Testis (tissue), 3 donors: ENCODE results near the gene TMEM41B. TPM values are rescaled to one million over a fixed set of nuclear protein-coding genes. Genes with fewer than 3 reads are reported as not detected.

ENCODE experiments used
- DNase-seq: peaks from one replicate; pipeline ENCODE4 v3.0.0-alpha.2; 2019
- H3K27ac ChIP-seq, 2 donors: fragments of 200-600 bp; sonication (generic); one replicate each; pipeline ENCODE4 v1.5.1; 2019
- H3K27me3 ChIP-seq: fragments of 200-600 bp; sonication (generic); one replicate; pipeline ENCODE4 v1.5.1; 2019
- H3K36me3 ChIP-seq: fragments of 200-600 bp; sonication (generic); one replicate; pipeline ENCODE4 v1.5.1; 2017; ENCODE audit warnings: low read depth; ENCODE audit errors: missing control alignments
- H3K4me1 ChIP-seq: fragments of 200-600 bp; sonication (generic); one replicate; pipeline ENCODE4 v1.5.1; 2019
- H3K4me3 ChIP-seq, 2 donors: fragments of 200-600 bp; sonication (generic); one replicate each; pipeline ENCODE4 v1.5.1; 2017 to 2019
- H3K9me3 ChIP-seq: fragments of 200-600 bp; sonication (generic); one replicate; pipeline ENCODE4 v1.5.1; 2017
- POLR2A ChIP-seq: fragments of 450-650 bp; IDR thresholded peaks from one replicate; pipeline ENCODE4 v1.6.1; 2017; ENCODE audit warnings: antibody characterized with exemption, mild to moderate bottlenecking, moderate library complexity
- WGBS, 2 donors: methylation state at CpG; one replicate each; pipeline ENCODE4 v1.1.5; 2018; 5-methylcytosine and 5-hydroxymethylcytosine counted together
- intact Hi-C: fragments of 100-400 bp; cut with DNase I; formaldehyde crosslinking; loops from one replicate; pipeline ENCODE4 v1.15.1; 2023; ENCODE audit warnings: low total_unique reads
- polyA plus RNA-seq: library from polyadenylated mRNA; stranded (reverse); fragments of 350-450 nt; fragmentation: Illumina TruSeq; extraction: RNeasy Lipid Tissue Mini Kit (QIAGEN cat#74804); gene quantifications from one replicate; pipeline ENCODE4 v1.2.3, GENCODE V29; 2014; ENCODE audit warnings: low read depth, low replicate concordance; ENCODE audit not compliant: insufficient read depth
- small RNA-seq, 2 donors: library from RNA; depleted of rRNA; stranded (forward); fragments of <200 nt; gene quantifications; one replicate each; pipeline ENCODE3, GENCODE V24; 2016
- total RNA-seq, 2 donors: library from RNA; depleted of rRNA; stranded (reverse); fragments of >200 nt; gene quantifications; one replicate each; pipeline ENCODE4 v1.2.3, GENCODE V29; 2016
- TF ChIP-seq, protein P1 (sequence below), 3 experiments: fragments of 450-650 bp in 2 of 3; fragments of 200-600 bp in 1 of 3; sonication (generic) in 1 of 3; IDR thresholded peaks; one replicate each; pipeline ENCODE4 v1.5.1; 2016 to 2019; ENCODE audit warnings: antibody characterized with exemption in 3 of 3, mild to moderate bottlenecking in 2 of 3, moderate library complexity in 1 of 3

TMEM41B gene
- total and polyA plus RNA-seq, 3 donors from 2014 or later = 24.2 to 42.6 (median 37.5) TPM

- Histone ChIP-seq H3K4me3 (no peak overlapping the region), H3K36me3 (no peaks in the 10 kb centered on the region), H3K27me3 (no peaks in the 10 kb centered on the region), H3K27ac (peak overlapping the region in 1 of 2 donors; percentile 9), H3K9me3 (no peaks in the 10 kb centered on the region), H3K4me1 (peaks cover 8% of the 10 kb centered on the region)
- no peak for TF ChIP-seq POLR2A
- TF ChIP-seq, protein P1, sequence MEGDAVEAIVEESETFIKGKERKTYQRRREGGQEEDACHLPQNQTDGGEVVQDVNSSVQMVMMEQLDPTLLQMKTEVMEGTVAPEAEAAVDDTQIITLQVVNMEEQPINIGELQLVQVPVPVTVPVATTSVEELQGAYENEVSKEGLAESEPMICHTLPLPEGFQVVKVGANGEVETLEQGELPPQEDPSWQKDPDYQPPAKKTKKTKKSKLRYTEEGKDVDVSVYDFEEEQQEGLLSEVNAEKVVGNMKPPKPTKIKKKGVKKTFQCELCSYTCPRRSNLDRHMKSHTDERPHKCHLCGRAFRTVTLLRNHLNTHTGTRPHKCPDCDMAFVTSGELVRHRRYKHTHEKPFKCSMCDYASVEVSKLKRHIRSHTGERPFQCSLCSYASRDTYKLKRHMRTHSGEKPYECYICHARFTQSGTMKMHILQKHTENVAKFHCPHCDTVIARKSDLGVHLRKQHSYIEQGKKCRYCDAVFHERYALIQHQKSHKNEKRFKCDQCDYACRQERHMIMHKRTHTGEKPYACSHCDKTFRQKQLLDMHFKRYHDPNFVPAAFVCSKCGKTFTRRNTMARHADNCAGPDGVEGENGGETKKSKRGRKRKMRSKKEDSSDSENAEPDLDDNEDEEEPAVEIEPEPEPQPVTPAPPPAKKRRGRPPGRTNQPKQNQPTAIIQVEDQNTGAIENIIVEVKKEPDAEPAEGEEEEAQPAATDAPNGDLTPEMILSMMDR (IDR thresholded peaks at IDR 0.05) = no peak
- WGBS, 2 donors = 16 to 33% methylated on average over 1 of the region's 1 CpG
- intact Hi-C loops = no loop called here
- DNase-seq = no peak
Observed at GRCh38 chr11:9231848-9232177, 82.6 kb downstream of the TMEM41B start.

Small RNAs within 50 kb of the gene (small RNA-seq; reads per million reads assigned to genes)
- 0 reads per million in 2 donors for gene RF00017

Other genes with a start within 250 kb of the TMEM41B start
- gene SCUBE2, start 223.0 kb downstream of the TMEM41B start, total RNA-seq = 1 to 10 TPM; 3.5 to 5.0 TPM
- gene SCUBE2, start 223.0 kb downstream of the TMEM41B start, polyA plus RNA-seq = 10.5 TPM
- gene DENND5A, start 49.2 kb downstream of the TMEM41B start, total RNA-seq = 10 to 100 TPM; 73.6 to 88.8 TPM
- 51.2 TPM for gene DENND5A, start 49.2 kb downstream of the TMEM41B start, polyA plus RNA-seq
- gene IPO7, start 70.1 kb upstream of the TMEM41B start, total RNA-seq = 10 to 100 TPM; 51.7 to 65.6 TPM
- gene IPO7, start 70.1 kb upstream of the TMEM41B start, polyA plus RNA-seq = 28.8 TPM
- gene ZNF143, start 146.4 kb upstream of the TMEM41B start, total RNA-seq = 10 to 100 TPM; 37.2 to 49.9 TPM
- 43.6 TPM for gene ZNF143, start 146.4 kb upstream of the TMEM41B start, polyA plus RNA-seq